Tibial nerve (tissue), 4 donors: ENCODE results near the gene MRO.

Experiments used
- CTCF ChIP-seq, 5 experiments: fragments of 200-600 bp in 3 of 5; fragments of 450-650 bp in 2 of 5; sonication (generic) in 3 of 5; IDR thresholded peaks; one replicate each; pipeline ENCODE4 v1.5.1; 2016 to 2019; ENCODE audit warnings: antibody characterized with exemption in 5 of 5, mild to moderate bottlenecking in 3 of 5, moderate library complexity in 2 of 5
- EP300 ChIP-seq, 2 donors: sonication (generic); formaldehyde crosslinking; IDR thresholded peaks; one replicate each; pipeline ENCODE4 v1.6.1; 2017; ENCODE audit warnings: antibody characterized with exemption in 2 of 2, mild to moderate bottlenecking in 1 of 2

GRCh38 chr18:50869150-50869549 is 49.3 kb upstream of the MRO start:
- TF ChIP-seq EP300 (IDR thresholded peaks at IDR 0.05) (no peak), CTCF (IDR thresholded peaks at IDR 0.05) (no peak)
